ENCODE data around the gene TMC5.
"Not testable (repeated sequence)": the region's sequence is repeated elsewhere in the genome, so short reads cannot be mapped to it uniquely, and the experiment has no call there.

TMC5 gene

GRCh38 chr16:19396555-19397011 is 21.1 kb upstream of the TMC5 start:
- Mint-ChIP-seq H3K27ac (no peak overlapping the region), H3K9me3 (peaks cover 19% of the 10 kb centered on the region), H3K27me3 (ENCODE audit: low read depth, poor library complexity) (peaks cover 9% of the 10 kb centered on the region), H3K4me3 (no peak overlapping the region), H3K4me1 (peaks cover 8% of the 10 kb centered on the region), H3K36me3 (ENCODE audit: low read depth) (peaks cover 8% of the 10 kb centered on the region)
- no peak for TF ChIP-seq CTCF (IDR thresholded peaks at IDR 0.05)
- no peak for DNase-seq

- DNase-seq, H3K4me3 Mint-ChIP-seq, H3K4me1 Mint-ChIP-seq, H3K27ac Mint-ChIP-seq: not testable (repeated sequence)
- H3K27me3 Mint-ChIP-seq (ENCODE audit: low read depth, poor library complexity), result peaks cover 11% of the 10 kb centered on the region
- peaks cover 27% of the 10 kb centered on the region for H3K9me3 Mint-ChIP-seq
- H3K36me3 Mint-ChIP-seq (ENCODE audit: low read depth), result peaks cover 12% of the 10 kb centered on the region
Measured at GRCh38 chr16:19397373-19397772, 20.3 kb upstream of the TMC5 start.

GRCh38 chr16:19400711-19401110 is 17.0 kb upstream of the TMC5 start:
- no peaks in the 10 kb centered on the region for H3K4me1 Mint-ChIP-seq
- H3K9me3 Mint-ChIP-seq, result peaks cover 35% of the 10 kb centered on the region
- H3K4me3 Mint-ChIP-seq, result no peak overlapping the region
- H3K27me3 Mint-ChIP-seq (ENCODE audit: low read depth, poor library complexity), result peaks cover 13% of the 10 kb centered on the region
- no peak for DNase-seq
- no peak for TF ChIP-seq CTCF (IDR thresholded peaks at IDR 0.05)
- H3K36me3 Mint-ChIP-seq (ENCODE audit: low read depth), result peaks cover 12% of the 10 kb centered on the region
- no peak overlapping the region for H3K27ac Mint-ChIP-seq

DNA sequence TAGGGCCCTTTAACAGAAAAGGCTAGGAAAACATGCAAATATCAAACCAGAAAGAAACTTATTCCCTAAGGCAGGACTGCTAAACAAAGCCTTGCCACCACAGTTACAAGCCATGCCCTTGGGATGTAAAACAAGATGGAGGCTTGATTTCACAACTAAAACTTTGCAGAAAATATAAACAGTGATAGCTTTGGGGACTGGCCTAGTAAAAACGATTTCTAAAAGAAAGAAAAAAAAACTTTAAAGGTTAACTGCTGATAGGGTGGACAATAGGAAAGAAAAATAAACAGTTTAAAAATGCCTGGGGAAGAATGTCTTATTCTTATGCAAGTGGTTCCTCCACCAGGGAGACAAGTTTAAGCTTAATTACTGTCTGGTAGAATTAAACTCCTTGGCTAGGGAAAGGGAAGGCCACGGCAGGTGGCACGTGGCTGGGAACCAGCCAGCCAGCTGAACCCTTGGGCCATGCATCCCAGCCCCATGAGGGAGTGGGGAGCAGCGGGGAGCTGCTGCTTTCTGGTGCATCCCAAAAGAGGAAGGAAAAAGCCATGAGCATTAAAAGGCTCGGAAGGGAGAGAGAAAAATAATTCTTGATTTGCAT is 10.7 kb upstream of the TMC5 start:
- peaks cover 45% of the 10 kb centered on the region for H3K27me3 Mint-ChIP-seq (ENCODE audit: low read depth, poor library complexity)
- no peak overlapping the region for H3K27ac Mint-ChIP-seq
- H3K9me3 Mint-ChIP-seq, result peaks cover 37% of the 10 kb centered on the region
- no peak for TF ChIP-seq CTCF (IDR thresholded peaks at IDR 0.05)
- H3K36me3 Mint-ChIP-seq (ENCODE audit: low read depth), result no peaks in the 10 kb centered on the region
- H3K4me1 Mint-ChIP-seq, result peaks cover 4% of the 10 kb centered on the region
- H3K4me3 Mint-ChIP-seq, result no peak overlapping the region
- DNase-seq, result no peak

GRCh38 chr16:19410435-19411171 is 7.1 kb upstream of the TMC5 start:
- peak; percentile 20 for TF ChIP-seq CTCF (IDR thresholded peaks at IDR 0.05)
- H3K36me3 Mint-ChIP-seq (ENCODE audit: low read depth), result no peaks in the 10 kb centered on the region
- H3K9me3 Mint-ChIP-seq, result peaks cover 25% of the 10 kb centered on the region
- H3K4me1 Mint-ChIP-seq, result peaks cover 4% of the 10 kb centered on the region
- H3K27ac Mint-ChIP-seq, result no peak overlapping the region
- H3K4me3 Mint-ChIP-seq, result peak overlapping the region; percentile 83
- H3K27me3 Mint-ChIP-seq (ENCODE audit: low read depth, poor library complexity), result peaks cover 74% of the 10 kb centered on the region
- peak; percentile 63 for DNase-seq

- Mint-ChIP-seq H3K9me3 (peaks cover 22% of the 10 kb centered on the region), H3K4me3 (peak overlapping the region; percentile 83), H3K36me3 (ENCODE audit: low read depth) (no peaks in the 10 kb centered on the region), H3K27ac (no peak overlapping the region), H3K27me3 (ENCODE audit: low read depth, poor library complexity) (peaks cover 77% of the 10 kb centered on the region), H3K4me1 (peaks cover 4% of the 10 kb centered on the region)
- DNase-seq, result no peak
- no peak for TF ChIP-seq CTCF (IDR thresholded peaks at IDR 0.05)
Measured at GRCh38 chr16:19411298-19411697, 6.4 kb upstream of the TMC5 start.

DNA sequence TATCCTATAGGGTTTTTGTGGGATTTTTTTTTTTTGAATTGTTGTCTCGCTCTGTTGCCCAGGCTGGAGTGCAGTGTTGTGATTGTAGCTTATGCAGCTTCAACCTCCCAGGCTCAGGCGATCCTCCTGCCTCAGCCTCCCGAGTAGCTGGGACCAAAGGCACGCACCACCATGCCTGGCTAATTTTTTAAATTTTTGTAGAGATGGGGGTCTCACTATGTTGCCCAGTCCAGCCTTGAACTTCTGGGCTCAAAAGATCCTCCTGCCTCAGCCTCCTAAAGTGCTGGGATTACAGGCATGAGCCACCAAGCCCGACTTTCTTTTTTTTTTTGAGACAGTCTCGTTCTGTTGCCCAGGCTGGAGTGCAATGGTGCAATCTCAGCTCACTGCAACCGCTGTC is 5.6 kb upstream of the TMC5 start:
- H3K36me3 Mint-ChIP-seq (ENCODE audit: low read depth); DNase-seq; H3K4me3 Mint-ChIP-seq; H3K27ac Mint-ChIP-seq; H3K4me1 Mint-ChIP-seq: not testable (repeated sequence)
- Mint-ChIP-seq H3K27me3 (ENCODE audit: low read depth, poor library complexity) (peaks cover 77% of the 10 kb centered on the region), H3K9me3 (peaks cover 15% of the 10 kb centered on the region)

Data from nephron progenitor cell (in vitro differentiated cells).